AG04450 (cell line): ENCODE data around the gene EMSY. TPM values are rescaled to one million over a fixed set of nuclear protein-coding genes. Genes with fewer than 3 reads are reported as not detected.

Experiments
- CTCF ChIA-PET: fragments of 300-600, 350-600 bp; formaldehyde crosslinking; extraction: SDS; loops from one replicate; lab custom pipeline; 2022; ENCODE audit warnings: antibody characterized with exemption, inconsistent platforms; lab: Charles Lee
- POLR2A ChIA-PET: fragments of 350-600 bp; formaldehyde crosslinking; extraction: SDS; loops from one replicate; lab custom pipeline; 2021; ENCODE audit warnings: antibody characterized with exemption, inconsistent platforms; lab: Yijun Ruan, JAX
- DNase-seq: peaks from one replicate; pipeline ENCODE4 v3.0.0-alpha.2; 2011; ENCODE audit warnings: low read depth, low spot score
- H3K27ac ChIP-seq: one replicate; pipeline ENCODE4 v1.5.1; 2012; ENCODE audit warnings: low read depth, low read length, control low read depth
- H3K27me3 ChIP-seq: one replicate; pipeline ENCODE4 v1.6.0; 2012; ENCODE audit warnings: low read length; ENCODE audit not compliant: control insufficient read depth, insufficient read depth
- H3K4me3 ChIP-seq: 2 replicates; pipeline ENCODE4 v1.5.1; 2011; ENCODE audit warnings: mild to moderate bottlenecking, low read depth, low read length, control low read depth
- H3K9me3 ChIP-seq: 2 replicates; pipeline ENCODE4 v1.5.1; 2012; ENCODE audit warnings: low read length; ENCODE audit not compliant: control insufficient read depth, insufficient read depth
- CTCF ChIP-seq: IDR thresholded peaks from 2 replicates; pipeline ENCODE4 v1.5.1; 2011; ENCODE audit warnings: low read depth, low read length, control low read depth, inconsistent platforms
- polyA plus RNA-seq: library from polyadenylated mRNA; depleted of rRNA; stranded (reverse); fragments of >200 nt; gene quantifications from 2 replicates; pipeline ENCODE4 v1.2.3, GENCODE V29; 2011

EMSY gene
- polyA plus RNA-seq, 1 experiment: 18.6 TPM

- H3K27me3 ChIP-seq: no peaks in the 10 kb centered on the region
- no peak for TF ChIP-seq CTCF
- no peak overlapping the region for H3K4me3 ChIP-seq
- no peak overlapping the region for H3K27ac ChIP-seq
- ChIA-PET CTCF (interaction anchor here (0.6 to 4.0 kb wide), 5 partner anchors 14 to 362 kb away, joined by 3 to 41 read pairs (median 4); no protein-coding TSS in a partner anchor), POLR2A (no interaction called here)
- no peak for DNase-seq
- no peaks in the 10 kb centered on the region for H3K9me3 ChIP-seq
These were observed 68.8 kb downstream of the EMSY start for GRCh38 chr11:76513654-76514034.

- no peak for DNase-seq
- no peak overlapping the region for H3K4me3 ChIP-seq
- CTCF ChIA-PET: no interaction called here
- no peak overlapping the region for H3K27ac ChIP-seq
- POLR2A ChIA-PET: no interaction called here
- no peaks in the 10 kb centered on the region for H3K27me3 ChIP-seq
- TF ChIP-seq CTCF: no peak
- H3K9me3 ChIP-seq: no peaks in the 10 kb centered on the region
These were observed 70.7 kb downstream of the EMSY start for GRCh38 chr11:76515494-76515893.

GRCh38 chr11:76523147-76523546, 78.3 kb downstream of the EMSY start:
- no peaks in the 10 kb centered on the region for H3K9me3 ChIP-seq
- no peak for DNase-seq
- H3K27me3 ChIP-seq: no peaks in the 10 kb centered on the region
- no peak overlapping the region for H3K4me3 ChIP-seq
- POLR2A ChIA-PET: no interaction called here
- TF ChIP-seq CTCF: no peak
- H3K27ac ChIP-seq: no peak overlapping the region
- CTCF ChIA-PET: interaction anchor here (0.8 to 1.0 kb wide), 2 partner anchors 11 to 19 kb away, joined by 4 read pairs; no protein-coding TSS in a partner anchor

GRCh38 chr11:76523786-76524436, 79.1 kb downstream of the EMSY start:
- no peak for DNase-seq
- Histone ChIP-seq H3K9me3 (no peaks in the 10 kb centered on the region), H3K27ac (no peak overlapping the region), H3K4me3 (no peak overlapping the region), H3K27me3 (no peaks in the 10 kb centered on the region)
- TF ChIP-seq CTCF: no peak
- POLR2A ChIA-PET: no interaction called here
- CTCF ChIA-PET: interaction anchor here (0.6 to 2.2 kb wide), 7 partner anchors 12 to 1407 kb away, joined by 3 to 10 read pairs (median 5); no protein-coding TSS in a partner anchor

GRCh38 chr11:76524461-76524860, 79.6 kb downstream of the EMSY start:
- H3K9me3 ChIP-seq: no peaks in the 10 kb centered on the region
- CTCF ChIA-PET: interaction anchor here (1.1 to 2.2 kb wide), 2 partner anchors 12 to 105 kb away, joined by 9 to 10 read pairs; no protein-coding TSS in a partner anchor
- H3K27me3 ChIP-seq: no peaks in the 10 kb centered on the region
- TF ChIP-seq CTCF: no peak
- H3K27ac ChIP-seq: no peak overlapping the region
- POLR2A ChIA-PET: no interaction called here
- H3K4me3 ChIP-seq: no peak overlapping the region
- no peak for DNase-seq
